ENCODE data around the gene GPC6.

GPC6 gene

GRCh38 chr13:93700115-93700514 is 473.5 kb downstream of the GPC6 start:
- H3K27me3 ChIP-seq (replicated peaks), result no peaks in the 10 kb centered on the region
- H3K36me3 ChIP-seq (replicated peaks), result no peaks in the 10 kb centered on the region
- no peak overlapping the region for H3K4me3 ChIP-seq (ENCODE audit: low read depth, low read length)
- H3K27ac ChIP-seq, result no peak overlapping the region
- no peak for TF ChIP-seq CTCF (IDR thresholded peaks at IDR 0.05; ENCODE audit: low read depth, low read length, missing control alignments)
- in situ Hi-C loops (cut with HindIII; ENCODE audit: low pct_ligation_motif_present, low sequenced_read_pairs), result no loop called here
- peak; percentile 44 for DNase-seq

- no peaks in the 10 kb centered on the region for H3K36me3 ChIP-seq (replicated peaks)
- DNase-seq, result no peak
- no peak for TF ChIP-seq CTCF (IDR thresholded peaks at IDR 0.05; ENCODE audit: low read depth, low read length, missing control alignments)
- H3K4me3 ChIP-seq (ENCODE audit: low read depth, low read length), result no peak overlapping the region
- in situ Hi-C loops (cut with HindIII; ENCODE audit: low pct_ligation_motif_present, low sequenced_read_pairs), result no loop called here
- no peaks in the 10 kb centered on the region for H3K27me3 ChIP-seq (replicated peaks)
- no peak overlapping the region for H3K27ac ChIP-seq
Observed at GRCh38 chr13:93708308-93709075, 481.9 kb downstream of the GPC6 start.

GRCh38 chr13:93709506-93710244 is 483.1 kb downstream of the GPC6 start:
- in situ Hi-C loops (cut with HindIII; ENCODE audit: low pct_ligation_motif_present, low sequenced_read_pairs), result no loop called here
- no peak for DNase-seq
- no peak for TF ChIP-seq CTCF (IDR thresholded peaks at IDR 0.05; ENCODE audit: low read depth, low read length, missing control alignments)
- H3K27ac ChIP-seq, result no peak overlapping the region
- H3K4me3 ChIP-seq (ENCODE audit: low read depth, low read length), result no peak overlapping the region
- no peaks in the 10 kb centered on the region for H3K36me3 ChIP-seq (replicated peaks)
- H3K27me3 ChIP-seq (replicated peaks), result no peaks in the 10 kb centered on the region

GRCh38 chr13:93714171-93714570 is 487.6 kb downstream of the GPC6 start:
- Histone ChIP-seq H3K4me3 (ENCODE audit: low read depth, low read length) (no peak overlapping the region), H3K27me3 (replicated peaks) (no peaks in the 10 kb centered on the region), H3K36me3 (replicated peaks) (no peaks in the 10 kb centered on the region), H3K27ac (no peak overlapping the region)
- no peak for DNase-seq
- no peak for TF ChIP-seq CTCF (IDR thresholded peaks at IDR 0.05; ENCODE audit: low read depth, low read length, missing control alignments)
- in situ Hi-C loops (cut with HindIII; ENCODE audit: low pct_ligation_motif_present, low sequenced_read_pairs), result no loop called here

- no peak for TF ChIP-seq CTCF (IDR thresholded peaks at IDR 0.05; ENCODE audit: low read depth, low read length, missing control alignments)
- peak; percentile 48 for DNase-seq
- H3K27me3 ChIP-seq (replicated peaks), result no peaks in the 10 kb centered on the region
- H3K27ac ChIP-seq, result no peak overlapping the region
- no peak overlapping the region for H3K4me3 ChIP-seq (ENCODE audit: low read depth, low read length)
- in situ Hi-C loops (cut with HindIII; ENCODE audit: low pct_ligation_motif_present, low sequenced_read_pairs), result no loop called here
- H3K36me3 ChIP-seq (replicated peaks), result no peaks in the 10 kb centered on the region
Observed at GRCh38 chr13:93715866-93716265, 489.3 kb downstream of the GPC6 start.

Measured in brain microvascular endothelial cell (primary cell).